Adrenal gland (tissue), 5 donors: ENCODE measurements around the gene MED23.
"Not testable (repeated sequence)": the region's sequence is repeated elsewhere in the genome, so short reads cannot be mapped to it uniquely, and the experiment has no call there.

Experiments used
- CTCF ChIP-seq, 6 experiments: fragments of 450-650 bp in 4 of 6; fragments of 200-600 bp in 2 of 6; sonication (generic) in 1 of 6; IDR thresholded peaks; 1 replicate in 5 of 6; 2 replicates in 1 of 6; pipeline versions ENCODE4 v1.5.1 to v1.8.0; 2016 to 2021; ENCODE audit warnings: antibody characterized with exemption in 6 of 6, mild to moderate bottlenecking in 2 of 6, moderate library complexity in 1 of 6
- POLR2A ChIP-seq, 2 donors: fragments of 450-650 bp; IDR thresholded peaks; one replicate each; pipeline ENCODE4 v1.6.1; 2017; ENCODE audit warnings: antibody characterized with exemption in 2 of 2, mild to moderate bottlenecking in 2 of 2, moderate library complexity in 1 of 2
- donor health status: DM: no; HTN: no; CAD: no.

- TF ChIP-seq CTCF, POLR2A (IDR thresholded peaks at IDR 0.05): not testable (repeated sequence)
Observed at GRCh38 chr6:131538615-131539014, 89.4 kb downstream of the MED23 start.
